Hepatocyte (in vitro differentiated cells): ENCODE measurements around the gene CCDC88C. TPM values are rescaled to one million over a fixed set of nuclear protein-coding genes. Genes with fewer than 3 reads are reported as not detected.

Experiments
- DNase-seq: peaks from one replicate; pipeline ENCODE4 v3.0.0-alpha.2; 2016; ENCODE audit warnings: low spot score
- H2AFZ ChIP-seq: fragments of 200-600 bp; sonication (generic); 2 replicates; pipeline ENCODE4 v1.6.0; 2016; ENCODE audit warnings: antibody characterized with exemption, mild to moderate bottlenecking
- H3K27ac ChIP-seq: fragments of 200-600 bp; sonication (generic); 2 replicates; pipeline ENCODE4 v1.5.1; 2016; ENCODE audit warnings: mild to moderate bottlenecking
- H3K27me3 ChIP-seq: fragments of 200-600 bp; sonication (generic); 2 replicates; pipeline ENCODE4 v1.6.1; 2016
- H3K36me3 ChIP-seq: fragments of 200-600 bp; sonication (generic); replicated peaks from 2 replicates; pipeline ENCODE4 v1.5.1; 2016; ENCODE audit warnings: low read depth; ENCODE audit not compliant: insufficient read depth
- H3K4me1 ChIP-seq: fragments of 200-600 bp; sonication (generic); 2 replicates; pipeline ENCODE4 v1.5.1; 2016; ENCODE audit warnings: mild to moderate bottlenecking, moderate library complexity; ENCODE audit not compliant: insufficient read depth
- H3K4me2 ChIP-seq: fragments of 200-600 bp; sonication (generic); 2 replicates; pipeline ENCODE4 v1.6.0; 2016
- H3K4me3 ChIP-seq: fragments of 200-600 bp; sonication (generic); 2 replicates; pipeline ENCODE4 v1.5.1; 2016; ENCODE audit warnings: mild to moderate bottlenecking
- H3K79me2 ChIP-seq: fragments of 200-600 bp; sonication (generic); 2 replicates; pipeline ENCODE4 v1.6.0; 2017; ENCODE audit warnings: mild to moderate bottlenecking
- H3K9me2 ChIP-seq: fragments of 200-600 bp; sonication (generic); replicated peaks from 2 replicates; pipeline ENCODE4 v1.6.0; 2017; ENCODE audit warnings: mild to moderate bottlenecking; ENCODE audit not compliant: insufficient read depth
- H3K9me3 ChIP-seq: fragments of 200-600 bp; sonication (generic); 2 replicates; pipeline ENCODE4 v1.5.1; 2016; ENCODE audit warnings: low read depth, mild to moderate bottlenecking
- H4K20me1 ChIP-seq: fragments of 200-600 bp; sonication (generic); 2 replicates; pipeline ENCODE4 v1.6.0; 2016; ENCODE audit warnings: mild to moderate bottlenecking; ENCODE audit not compliant: insufficient read depth, poor library complexity, severe bottlenecking
- CTCF ChIP-seq: fragments of 200-600 bp; sonication (generic); IDR thresholded peaks from 2 replicates; pipeline ENCODE4 v1.5.1; 2016; ENCODE audit warnings: antibody characterized with exemption, mild to moderate bottlenecking; ENCODE audit not compliant: poor library complexity
- EZH2 ChIP-seq: fragments of 200-600 bp; sonication (generic); IDR thresholded peaks from 2 replicates; pipeline ENCODE4 v1.6.1; 2016; ENCODE audit warnings: antibody characterized with exemption, mild to moderate bottlenecking, borderline replicate concordance
- EZH2phosphoT487 ChIP-seq: fragments of 200-600 bp; sonication (generic); IDR thresholded peaks from one replicate; pipeline ENCODE4 v1.6.1; 2018; ENCODE audit warnings: antibody characterized with exemption, mild to moderate bottlenecking, low read depth, moderate library complexity; ENCODE audit not compliant: unreplicated experiment, severe bottlenecking
- WGBS: methylation state at CpG from one replicate; pipeline ENCODE4 v1.1.6; 2016; ENCODE audit warnings: low lambda C conversion rate; ENCODE audit errors: missing lambda C conversion rate; 5-methylcytosine and 5-hydroxymethylcytosine counted together
- polyA plus RNA-seq: library from polyadenylated mRNA; unstranded; fragments of >200 nt; fragmentation: Nextera tagmentation; extraction: Ambion mirVana; gene quantifications from 2 replicates; pipeline ENCODE4 v1.2.1, GENCODE V29; 2016
- total RNA-seq: library from RNA; depleted of rRNA; stranded (reverse); fragments of >200 nt; gene quantifications from 2 replicates; pipeline ENCODE4 v1.2.3, GENCODE V29; 2014

The CCDC88C gene
- total and polyA plus RNA-seq, 2 experiments from 2014 or later: 5.9 to 11.3 TPM

GRCh38 chr14:91402348-91402747 lies 15.3 kb downstream of the CCDC88C start:
- Histone ChIP-seq H3K27ac (peak overlapping the region; percentile 56), H3K4me3 (no peak overlapping the region), H3K27me3 (no peaks in the 10 kb centered on the region), H3K9me2 (no peaks in the 10 kb centered on the region), H3K4me2 (peak overlapping the region; percentile 55), H3K9me3 (no peaks in the 10 kb centered on the region), H3K4me1 (peaks cover 13% of the 10 kb centered on the region), H2AFZ (peak overlapping the region; percentile 38), H4K20me1 (no peaks in the 10 kb centered on the region), H3K79me2 (peaks cover 35% of the 10 kb centered on the region), H3K36me3 (no peaks in the 10 kb centered on the region)
- no peak for DNase-seq
- 61% methylated on average over 6 of the region's 6 CpGs for WGBS
- TF ChIP-seq EZH2phosphoT487 (no peak), CTCF (no peak)

GRCh38 chr14:91401751-91402150 lies 15.9 kb downstream of the CCDC88C start:
- Histone ChIP-seq H3K27ac (peak overlapping the region; percentile 56), H3K79me2 (peaks cover 38% of the 10 kb centered on the region)
- 89% methylated on average over 7 of the region's 7 CpGs for WGBS

DNA sequence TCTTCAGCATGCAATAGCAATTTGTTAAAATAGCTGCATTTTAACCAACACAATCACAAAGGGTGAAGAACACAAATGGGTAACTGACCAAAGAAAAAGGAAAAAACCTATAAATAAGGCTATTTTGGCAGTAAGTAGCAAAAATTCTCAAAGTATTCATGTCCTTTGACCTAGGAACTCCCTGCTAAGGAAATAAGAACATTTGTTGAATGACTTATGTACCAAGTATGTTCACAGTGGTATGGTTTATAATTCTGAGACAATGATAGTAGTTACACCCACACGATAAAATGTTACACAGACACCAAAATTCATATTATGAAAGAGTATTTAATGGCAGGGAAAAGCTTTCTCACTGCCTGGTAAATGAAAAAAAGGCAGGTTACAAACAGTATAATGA lies 16.9 kb downstream of the CCDC88C start:
- DNase-seq: no peak
- Histone ChIP-seq H3K4me3 (no peak overlapping the region), H3K9me2 (no peaks in the 10 kb centered on the region), H3K36me3 (no peaks in the 10 kb centered on the region), H3K27ac (no peak overlapping the region), H4K20me1 (no peaks in the 10 kb centered on the region), H2AFZ (no peak overlapping the region), H3K27me3 (no peaks in the 10 kb centered on the region), H3K4me2 (no peak overlapping the region), H3K9me3 (no peaks in the 10 kb centered on the region), H3K79me2 (peaks cover 43% of the 10 kb centered on the region), H3K4me1 (peaks cover 13% of the 10 kb centered on the region)
- 82% methylated on average over 1 of the region's 1 CpG for WGBS
- TF ChIP-seq CTCF (no peak), EZH2phosphoT487 (no peak), EZH2 (no peak)

More at GRCh38 chr14:91401751-91402150, 15.9 kb downstream of the CCDC88C start:
- Histone ChIP-seq H4K20me1 (no peaks in the 10 kb centered on the region), H3K4me2 (no peak overlapping the region), H2AFZ (no peak overlapping the region), H3K27me3 (no peaks in the 10 kb centered on the region), H3K9me2 (no peaks in the 10 kb centered on the region), H3K4me1 (peaks cover 13% of the 10 kb centered on the region), H3K4me3 (no peak overlapping the region), H3K9me3 (no peaks in the 10 kb centered on the region), H3K36me3 (no peaks in the 10 kb centered on the region)
- TF ChIP-seq CTCF: no peak
- no peak for TF ChIP-seq EZH2phosphoT487
- TF ChIP-seq EZH2: no peak
- no peak for DNase-seq
